Heart right ventricle (tissue), 16 donors: ENCODE data around the gene TBPL2. TPM values are rescaled to one million over a fixed set of nuclear protein-coding genes. Genes with fewer than 3 reads are reported as not detected.

Experiments
- ATAC-seq, 8 donors: fragments of 200-7000 bp; cut with Tn5 transposase; one replicate each; pipeline ENCODE4 v1.9.1; 2020; ENCODE audit warnings: mild to moderate bottlenecking in 8 of 8, moderate library complexity in 8 of 8, moderate number of reproducible peaks in 1 of 8
- DNase-seq, 2 donors: peaks; one replicate each; pipeline ENCODE4 v3.0.0-alpha.2; 2020
- H3K27ac ChIP-seq, 10 donors: fragments of 200-600 bp; sonication (generic) in 2 of 10; one replicate each; pipeline versions ENCODE4 v1.5.0 to v1.8.0; 2020 to 2022; ENCODE audit warnings: mild to moderate bottlenecking in 3 of 10
- H3K27me3 ChIP-seq, 7 donors: fragments of 200-600 bp; one replicate each; pipeline ENCODE4 v1.8.0; 2021 to 2022; ENCODE audit warnings: mild to moderate bottlenecking in 2 of 7
- H3K36me3 ChIP-seq, 9 donors: fragments of 200-600 bp; sonication (generic) in 1 of 9; one replicate each; pipeline versions ENCODE4 v1.5.0 to v1.8.0; 2020 to 2022; ENCODE audit warnings: mild to moderate bottlenecking in 2 of 9
- H3K4me1 ChIP-seq, 9 donors: fragments of 200-600 bp; sonication (generic) in 1 of 9; one replicate each; pipeline versions ENCODE4 v1.5.0 to v1.8.0; 2020 to 2022; ENCODE audit warnings: mild to moderate bottlenecking in 4 of 9
- H3K4me3 ChIP-seq, 10 donors: fragments of 200-600 bp; sonication (generic) in 2 of 10; one replicate each; pipeline versions ENCODE4 v1.5.0 to v1.8.0; 2020 to 2022; ENCODE audit warnings: mild to moderate bottlenecking in 7 of 10, moderate library complexity in 2 of 10
- H3K9me3 ChIP-seq, 11 donors: fragments of 200-600 bp in 10 of 11; sonication (generic) in 2 of 11; one replicate each; pipeline versions ENCODE4 v1.5.0 to v1.8.0; 2013 to 2022; ENCODE audit warnings: mild to moderate bottlenecking in 2 of 11, control low read depth in 1 of 11, moderate library complexity in 1 of 11
- WGBS, 2 donors: extraction: QIAGEN DNeasy Blood & Tissue Kit; methylation state at CpG; one replicate each; pipeline ENCODE4 v1.1.7; 2013; ENCODE audit warnings: inconsistent platforms in 1 of 2; 5-methylcytosine and 5-hydroxymethylcytosine counted together
- intact Hi-C, 10 donors: fragments of 100-400 bp; cut with DNase I; formaldehyde crosslinking; loops; one replicate each; pipeline versions ENCODE4 v1.11.1 to v1.14.2; 2022
- polyA plus RNA-seq, 2 donors: library from polyadenylated mRNA; stranded (reverse); fragments of 200-250 nt; gene quantifications; one replicate each; pipeline ENCODE4 v1.2.3, GENCODE V29; 2013
- total RNA-seq, 10 donors: library from RNA; stranded (reverse); fragmentation: NEBNext Ultra II Directional in 3 of 10; extraction: Animal tissue kit (Norgen Biotek cat#: 25700) in 3 of 10; gene quantifications; one replicate each; pipeline versions ENCODE4 v1.2.1 to v1.2.4, GENCODE V29; 2021 to 2023
- TF ChIP-seq, protein P1 (sequence below), 9 donors: fragments of 200-600 bp; sonication (generic) in 2 of 9; IDR thresholded peaks; one replicate each; pipeline versions ENCODE4 v1.5.0 to v1.8.0; 2021 to 2022; ENCODE audit warnings: antibody characterized with exemption in 9 of 9, mild to moderate bottlenecking in 5 of 9, moderate library complexity in 1 of 9
- donor health status: Arrhythmogenic right ventricular cardiomyopathy.
- donor health status: ischemic (EF 13 %, LVEDD 7.1; RV severe dilation, severe dysfunction).
- donor health status: healthy with polysubstance abuse.
- donor health status: DM: no; HTN: yes; CAD: no.
- donor health status: DM: no; HTN: no; CAD: no.
- donor health status: ischemic (EF 25% LVEDD 6.9; RV normal size, moderate dysfunction).
- donor health status: ischemic (EF 25% LVEDD 5.7; RV mildly dilated, moderate dysfunction).
- donor health status: healthy.
- donor health status: DM: yes; HTN: yes; CAD: no.
- donor health status: Ischemic cardiomyopathy.
- donor health status: ischemic (EF 35%, LVEDD 5.7; RV mildly dilated, moderate dysfunction).
- donor health status: nonischemic (EF 11% LVEDD 7.7; RV severe dilation, severe dysfunction).
- donor health status: DM: yes; HTN: yes; CAD: no.
- donor health status: PGD.
- donor health status: ischemic (EF 29% LVEDD 5.4; RV normal size, mild dysfunction).
- donor health status: nonischemic (EF 23%, LVEDD 6.1; RV moderate dilation, normal function).

TBPL2 gene
- total and polyA plus RNA-seq, 12 donors = not detected

DNA sequence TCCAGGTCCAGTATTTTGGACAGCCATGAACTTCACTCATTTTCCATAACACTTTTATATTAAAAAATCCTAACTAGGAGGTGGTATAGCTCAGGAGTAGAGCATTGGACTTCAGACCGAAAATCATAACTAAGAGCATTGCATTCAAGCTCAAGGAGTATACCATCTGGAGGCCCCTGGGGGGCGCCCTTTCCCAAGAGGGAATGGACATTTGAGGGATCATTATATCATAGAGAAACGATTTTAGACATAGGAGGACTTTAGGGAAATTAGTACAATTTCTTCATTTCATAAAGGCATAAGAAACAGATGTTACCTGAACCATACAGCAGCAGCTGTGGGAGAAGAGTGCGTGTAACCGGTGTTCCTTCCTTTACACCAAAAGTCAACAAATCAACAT lies 23.6 kb downstream of the TBPL2 start:
- Histone ChIP-seq H3K9me3 (no peaks in the 10 kb centered on the region), H3K4me3 (no peak overlapping the region), H3K36me3 (no peaks in the 10 kb centered on the region), H3K4me1 (peaks cover 0 to 19% (median 3%) of the 10 kb centered on the region in 9 donors), H3K27ac (no peak overlapping the region), H3K27me3 (no peaks in the 10 kb centered on the region)
- DNase-seq = no peak
- TF ChIP-seq, protein P1, sequence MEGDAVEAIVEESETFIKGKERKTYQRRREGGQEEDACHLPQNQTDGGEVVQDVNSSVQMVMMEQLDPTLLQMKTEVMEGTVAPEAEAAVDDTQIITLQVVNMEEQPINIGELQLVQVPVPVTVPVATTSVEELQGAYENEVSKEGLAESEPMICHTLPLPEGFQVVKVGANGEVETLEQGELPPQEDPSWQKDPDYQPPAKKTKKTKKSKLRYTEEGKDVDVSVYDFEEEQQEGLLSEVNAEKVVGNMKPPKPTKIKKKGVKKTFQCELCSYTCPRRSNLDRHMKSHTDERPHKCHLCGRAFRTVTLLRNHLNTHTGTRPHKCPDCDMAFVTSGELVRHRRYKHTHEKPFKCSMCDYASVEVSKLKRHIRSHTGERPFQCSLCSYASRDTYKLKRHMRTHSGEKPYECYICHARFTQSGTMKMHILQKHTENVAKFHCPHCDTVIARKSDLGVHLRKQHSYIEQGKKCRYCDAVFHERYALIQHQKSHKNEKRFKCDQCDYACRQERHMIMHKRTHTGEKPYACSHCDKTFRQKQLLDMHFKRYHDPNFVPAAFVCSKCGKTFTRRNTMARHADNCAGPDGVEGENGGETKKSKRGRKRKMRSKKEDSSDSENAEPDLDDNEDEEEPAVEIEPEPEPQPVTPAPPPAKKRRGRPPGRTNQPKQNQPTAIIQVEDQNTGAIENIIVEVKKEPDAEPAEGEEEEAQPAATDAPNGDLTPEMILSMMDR (IDR thresholded peaks at IDR 0.05) = peak in 5 of 9 donors; percentile 6 to 41 (median 23)
- intact Hi-C loops = loop anchor here in 5 of 10 donors (10.0 kb wide), 2 partner anchors 142 to 152 kb away; partner anchors contain the start of gene FBXO34 (in 3 of the 5)
- ATAC-seq = no peak
- 48 to 52% methylated on average over 5 of the region's 5 CpGs for WGBS, 2 donors

DNA sequence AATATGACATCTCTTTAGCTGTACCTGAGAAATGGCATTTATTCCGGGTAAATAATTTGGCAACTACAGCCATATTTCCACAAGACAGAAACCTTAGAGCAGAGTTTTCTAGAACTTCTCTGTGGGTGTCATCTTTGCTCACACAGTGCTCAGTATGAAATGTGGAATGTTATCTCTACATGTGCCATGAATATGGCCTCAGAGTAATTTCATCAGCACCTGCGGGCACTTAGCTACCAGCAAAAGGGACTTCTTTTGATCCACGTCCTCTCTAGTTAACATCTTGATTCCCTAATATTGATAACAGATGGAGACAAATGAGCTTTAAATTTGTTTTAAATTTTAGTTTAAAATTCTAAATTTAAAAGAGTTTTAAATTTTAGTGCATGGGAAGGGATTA lies 25.9 kb downstream of the TBPL2 start:
- WGBS, 2 donors = 69 to 74% methylated on average over 3 of the region's 3 CpGs
- intact Hi-C loops = loop anchor here in 7 of 10 donors (5.0 to 10.0 kb wide), 3 partner anchors 140 to 150 kb away; partner anchors contain the start of gene FBXO34 (in 5 of the 7)
- H3K4me3 ChIP-seq = no peak overlapping the region

DNA sequence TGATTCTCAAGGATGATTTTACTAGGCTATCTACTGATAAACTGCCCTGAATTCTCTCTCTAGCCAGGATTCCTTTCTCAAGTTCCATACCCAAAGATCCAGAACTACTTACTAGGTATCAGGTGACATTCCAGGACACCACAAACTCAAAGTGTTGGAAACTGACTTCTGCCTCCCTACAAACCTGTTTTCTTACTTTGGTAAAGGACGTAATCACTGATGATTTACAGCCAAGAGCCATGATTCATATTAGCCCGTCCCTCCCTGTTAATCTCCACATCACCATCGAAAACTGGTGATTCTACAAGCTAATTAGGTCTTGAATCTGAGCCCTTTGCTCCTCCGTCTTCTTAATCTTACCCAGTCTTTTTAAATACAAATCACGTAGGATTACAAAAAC lies 27.7 kb downstream of the TBPL2 start:
- peaks cover 0 to 37% (median 24%) of the 10 kb centered on the region in 9 donors for H3K4me1 ChIP-seq
- ATAC-seq (no peak), DNase-seq (no peak)
- peak overlapping the region in 1 of 10 donors; percentile 84 for H3K4me3 ChIP-seq
- no peaks in the 10 kb centered on the region for H3K27me3 ChIP-seq
- intact Hi-C loops = loop anchor here in 7 of 10 donors (5.0 to 10.0 kb wide), 3 partner anchors 138 to 148 kb away; partner anchors contain the start of gene FBXO34 (in 5 of the 7)
- H3K27ac ChIP-seq = peak overlapping the region in 1 of 10 donors; percentile 91
- TF ChIP-seq, protein P1 (IDR thresholded peaks at IDR 0.05) = no peak
- no peaks in the 10 kb centered on the region for H3K9me3 ChIP-seq
- peaks cover 0 to 10% (median 0%) of the 10 kb centered on the region in 9 donors for H3K36me3 ChIP-seq
- 72 to 74% methylated on average over 5 of the region's 5 CpGs for WGBS, 2 donors

More for the DNA sequence above, 25.9 kb downstream of the TBPL2 start:
- TF ChIP-seq, protein P1 (IDR thresholded peaks at IDR 0.05) = no peak
- H3K36me3 ChIP-seq = no peaks in the 10 kb centered on the region
- H3K27me3 ChIP-seq = no peaks in the 10 kb centered on the region
- ATAC-seq (no peak), DNase-seq (no peak)
- no peaks in the 10 kb centered on the region for H3K9me3 ChIP-seq
- H3K4me1 ChIP-seq = peaks cover 3 to 35% (median 16%) of the 10 kb centered on the region in 9 donors
- H3K27ac ChIP-seq = no peak overlapping the region

DNA sequence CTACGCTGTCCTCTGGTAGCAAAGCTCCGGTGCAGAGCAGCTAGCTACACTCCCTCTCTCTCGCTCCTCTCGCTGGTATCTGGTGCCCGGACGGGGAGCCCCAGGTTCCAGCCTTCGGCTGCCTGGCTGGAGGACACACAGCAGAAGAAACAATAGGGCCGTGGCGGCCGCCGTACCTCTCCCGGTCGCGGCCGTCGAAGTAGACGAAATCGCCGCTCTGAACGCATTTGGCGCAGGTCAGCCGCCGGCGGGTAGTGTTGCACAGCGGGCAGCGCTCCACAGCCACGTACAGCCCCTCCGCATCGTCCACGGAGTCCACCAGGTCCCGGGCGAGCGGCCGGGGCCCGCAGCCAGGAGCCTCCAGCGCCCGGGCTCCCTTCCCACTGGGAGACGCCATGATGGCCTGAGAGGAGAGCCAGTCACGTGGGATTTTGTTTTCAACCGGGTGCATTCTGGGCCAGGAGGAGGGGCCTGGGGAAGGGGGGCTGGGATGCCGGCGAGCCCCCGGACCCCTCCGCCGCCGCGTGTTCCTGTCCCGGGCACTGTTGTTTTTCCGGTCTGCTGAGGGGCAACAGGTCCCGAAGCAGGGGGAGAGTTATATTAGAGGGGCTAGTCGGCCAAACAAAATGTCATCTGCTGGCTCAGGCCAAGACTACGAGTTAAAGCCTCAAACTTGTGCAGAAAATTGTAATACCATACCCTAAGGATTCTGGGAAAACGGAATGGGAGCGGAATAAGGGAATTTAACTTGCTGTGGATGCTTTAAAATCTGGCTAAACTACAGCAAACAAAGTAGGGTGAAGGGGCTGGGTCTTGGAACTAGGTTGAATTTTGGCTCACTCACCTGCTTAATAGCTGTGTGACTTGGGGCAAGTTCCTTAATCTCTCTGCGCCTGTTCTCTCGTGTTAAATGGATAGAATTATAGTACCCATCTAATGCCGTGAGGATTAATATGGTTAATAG lies 28.7 kb downstream of the TBPL2 start, which contains the start of gene ATG14:
Gene ATG14 (minus strand): TSS at position 405 of the 964 bp plus-strand sequence. CDS start 8 bp downstream, at position 397.
- DNase-seq = peak; percentile 83 to 91
- Histone ChIP-seq H3K27ac (peak within 1 kb of the TSS; percentile 48 to 93 (median 84)), H3K36me3 (peaks cover 0 to 14% (median 0%) of the 10 kb centered on the region in 9 donors), H3K4me3 (peak within 1 kb of the TSS; percentile 76 to 100 (median 92)), H3K27me3 (no peaks in the 10 kb centered on the region), H3K9me3 (no peaks in the 10 kb centered on the region), H3K4me1 (peaks cover 0 to 33% (median 24%) of the 10 kb centered on the region in 9 donors)
- peak; percentile 99 to 100 (median 99) for ATAC-seq
- intact Hi-C loops = loop anchor here in 7 of 10 donors (5.0 to 10.0 kb wide), 3 partner anchors 137 to 147 kb away; partner anchors contain the start of gene FBXO34 (in 5 of the 7)
- TF ChIP-seq, protein P1 (IDR thresholded peaks at IDR 0.05) = no peak
- WGBS, 2 donors = 3% methylated on average over 57 of the region's 57 CpGs
